H54 (cell line): ENCODE data around the gene PTPRG.

ENCODE experiments used
- DNase-seq: peaks from one replicate; pipeline ENCODE4 v3.0.0; 2011; ENCODE audit warnings: low spot score, mixed read lengths; ENCODE audit not compliant: insufficient read length
- FAIRE-seq: peaks from 3 replicates; lab custom pipeline; 2011; peaks lifted over from hg19 to GRCh38; lab: Jason Lieb, UNC
- POLR2A ChIP-seq: IDR thresholded peaks from 2 replicates; pipeline ENCODE4 v1.6.1; 2011; ENCODE audit warnings: low read depth, mild to moderate bottlenecking, low read length

Gene PTPRG

GRCh38 chr3:62287392-62287927 is 726.1 kb downstream of the PTPRG start:
- no peak for DNase-seq
- no peak for FAIRE-seq
- TF ChIP-seq POLR2A, result no peak

- no peak for TF ChIP-seq POLR2A
- FAIRE-seq (no peak), DNase-seq (no peak)
Observed at GRCh38 chr3:62289922-62290321, 728.6 kb downstream of the PTPRG start.

GRCh38 chr3:62293051-62293780 is 731.8 kb downstream of the PTPRG start:
- no peak for TF ChIP-seq POLR2A
- DNase-seq, result no peak
- FAIRE-seq, result no peak

GRCh38 chr3:62295571-62295970 is 734.2 kb downstream of the PTPRG start:
- FAIRE-seq (no peak), DNase-seq (no peak)
- TF ChIP-seq POLR2A, result no peak

GRCh38 chr3:62300617-62301016 is 739.2 kb downstream of the PTPRG start:
- TF ChIP-seq POLR2A, result no peak
- FAIRE-seq, result no peak
- no peak for DNase-seq

- DNase-seq (no peak), FAIRE-seq (no peak)
- no peak for TF ChIP-seq POLR2A
Observed at GRCh38 chr3:62312201-62312600, 750.8 kb downstream of the PTPRG start.

GRCh38 chr3:62316525-62316924 is 755.2 kb downstream of the PTPRG start:
- FAIRE-seq (no peak), DNase-seq (no peak)
- no peak for TF ChIP-seq POLR2A

- DNase-seq (no peak), FAIRE-seq (no peak)
- TF ChIP-seq POLR2A, result no peak
Observed at GRCh38 chr3:62318365-62318751, 757.0 kb downstream of the PTPRG start.

- TF ChIP-seq POLR2A, result no peak; the same call in none of the 2 replicates
- FAIRE-seq, result peak; percentile 72
- peak; percentile 57 for DNase-seq
Observed at GRCh38 chr3:62318752-62319569, 757.6 kb downstream of the PTPRG start.

GRCh38 chr3:62319570-62320243 is 758.3 kb downstream of the PTPRG start:
- no peak for FAIRE-seq
- DNase-seq, result no peak
- no peak for TF ChIP-seq POLR2A

GRCh38 chr3:62323241-62323640 is 761.9 kb downstream of the PTPRG start:
- DNase-seq (no peak), FAIRE-seq (no peak)
- no peak for TF ChIP-seq POLR2A

- no peak for TF ChIP-seq POLR2A
- FAIRE-seq (no peak), DNase-seq (no peak)
Observed at GRCh38 chr3:62325896-62326295, 764.5 kb downstream of the PTPRG start.

- no peak for DNase-seq
- TF ChIP-seq POLR2A, result no peak
- no peak for FAIRE-seq
Observed at GRCh38 chr3:62329971-62330370, 768.6 kb downstream of the PTPRG start.

GRCh38 chr3:62332017-62332416 is 770.6 kb downstream of the PTPRG start:
- FAIRE-seq, result no peak
- TF ChIP-seq POLR2A, result no peak

GRCh38 chr3:62332835-62333244 is 771.5 kb downstream of the PTPRG start:
- no peak for TF ChIP-seq POLR2A
- DNase-seq (no peak), FAIRE-seq (peak; percentile 64)

More at GRCh38 chr3:62332017-62332416, 770.6 kb downstream of the PTPRG start:
- no peak for DNase-seq
